Measurements from ENCODE around the gene TNRC6C.

TNRC6C gene

GRCh38 chr17:78140169-78141051 is 181.9 kb downstream of the TNRC6C start:
- TF ChIP-seq ZFX (IDR thresholded peaks at IDR 0.05) (no peak), CTCF (conservative IDR thresholded peaks at IDR 0.05) (no peak)
- peak overlapping the region; percentile 39; the same call in 1 of the 2 replicates for H3K27ac ChIP-seq

DNA sequence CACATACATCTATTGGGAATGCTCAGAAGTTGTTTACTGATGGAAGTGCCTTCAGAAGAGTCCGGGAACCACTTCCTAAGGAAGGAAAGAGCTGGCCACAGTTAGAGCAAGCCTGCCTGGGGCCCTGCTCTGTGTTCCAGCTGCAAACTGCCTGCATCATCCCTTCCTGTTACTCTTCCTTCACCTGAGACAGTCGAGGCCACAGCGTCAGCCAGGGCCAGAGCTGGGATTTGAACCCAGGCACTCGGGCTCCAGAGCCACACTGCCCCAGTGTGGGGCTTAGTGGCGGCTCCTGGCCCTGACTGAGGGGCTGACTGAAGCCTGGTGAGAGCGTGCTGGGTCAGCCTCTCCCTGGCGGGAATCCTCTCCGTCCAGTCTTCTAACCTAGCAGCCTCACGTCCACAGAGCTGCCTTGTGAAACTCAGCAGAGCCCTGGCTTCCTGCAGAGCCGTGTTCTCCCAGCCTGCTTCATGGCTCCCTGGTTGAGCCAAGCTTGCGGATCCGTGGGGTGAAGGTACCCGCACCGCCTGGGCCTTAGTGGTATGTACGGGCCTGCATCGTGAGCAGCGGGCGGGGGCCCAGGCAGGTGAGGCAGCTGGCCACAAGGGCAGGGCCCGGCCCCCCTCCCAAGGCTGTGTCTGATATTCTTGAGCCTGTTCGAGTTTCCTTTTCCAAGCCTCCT is 183.1 kb downstream of the TNRC6C start:
- H3K27ac ChIP-seq, result peak overlapping the region; percentile 11
- TF ChIP-seq ZFX (IDR thresholded peaks at IDR 0.05) (no peak), CTCF (conservative IDR thresholded peaks at IDR 0.05) (no peak)

DNA sequence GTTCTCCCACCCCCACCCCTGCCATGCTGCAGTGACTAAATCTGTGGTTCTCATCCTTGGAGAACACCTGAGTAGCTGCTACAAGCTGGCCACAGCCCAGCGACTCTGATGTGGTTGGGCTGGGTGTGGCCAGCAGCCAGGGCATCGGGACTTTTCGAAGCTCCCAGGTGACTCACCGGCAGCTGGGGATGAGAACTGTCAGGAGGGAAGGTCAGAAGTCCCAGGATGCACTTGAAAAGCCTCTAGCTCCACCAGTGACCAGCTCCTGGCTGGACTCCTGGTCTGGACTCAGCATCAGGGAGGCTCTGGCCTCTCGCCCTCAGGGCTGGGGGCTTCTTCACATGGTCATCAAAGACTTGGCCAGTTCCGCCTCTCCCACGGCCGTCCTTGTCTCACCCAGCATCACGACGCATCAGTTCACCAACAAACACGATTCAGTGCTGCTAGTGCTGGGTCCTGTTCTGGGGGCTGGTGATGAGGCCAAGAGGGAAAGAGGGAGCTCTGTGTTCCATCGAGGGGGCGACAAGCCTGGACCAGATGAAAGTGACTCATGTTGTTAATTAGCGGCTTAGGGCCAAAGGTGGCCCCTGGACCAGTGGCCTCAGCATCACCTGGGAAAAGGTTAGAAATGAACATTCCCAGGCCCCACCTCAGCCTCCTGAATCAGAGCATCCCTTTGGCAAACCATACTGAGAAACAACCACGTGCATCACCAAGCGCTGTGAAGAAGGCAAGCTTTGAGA is 183.8 kb downstream of the TNRC6C start:
- H3K27ac ChIP-seq, result peak overlapping the region; percentile 11
- no peak for TF ChIP-seq CTCF (conservative IDR thresholded peaks at IDR 0.05)
- TF ChIP-seq ZFX (IDR thresholded peaks at IDR 0.05), result no peak

GRCh38 chr17:78143214-78144146 is 185.0 kb downstream of the TNRC6C start:
- peak overlapping the region; percentile 69 for H3K27ac ChIP-seq
- TF ChIP-seq ZFX (IDR thresholded peaks at IDR 0.05) (no peak), CTCF (conservative IDR thresholded peaks at IDR 0.05) (no peak)

DNA sequence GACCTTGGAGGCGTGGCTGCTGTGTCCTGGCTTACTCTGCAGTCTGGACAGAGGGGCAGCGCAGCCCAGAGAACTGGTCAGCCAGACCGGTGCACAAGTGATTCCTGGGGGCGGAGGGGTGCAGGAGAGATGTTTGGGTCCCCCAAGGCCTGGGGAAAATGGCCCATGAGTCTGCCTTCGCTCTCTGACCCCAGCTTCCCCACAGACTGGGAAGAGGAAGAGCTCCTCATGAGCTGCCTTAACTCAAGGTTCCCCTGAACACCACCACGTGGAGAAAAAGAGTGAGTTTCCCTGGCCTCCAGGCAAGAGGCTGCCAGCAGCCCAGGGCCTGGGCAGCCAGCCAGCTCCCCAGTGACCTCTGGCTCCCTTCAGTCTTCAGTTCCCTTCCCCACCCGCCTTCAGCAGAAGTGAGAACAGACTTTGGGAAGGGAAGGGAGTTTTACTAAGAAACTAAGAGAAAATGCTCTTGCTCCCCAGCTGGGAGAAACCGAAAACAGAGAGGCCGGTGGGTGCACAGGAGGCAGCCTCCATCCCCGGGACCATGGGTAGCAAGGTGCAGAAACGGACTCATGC is 185.7 kb downstream of the TNRC6C start:
- no peak for TF ChIP-seq CTCF (conservative IDR thresholded peaks at IDR 0.05)
- no peak for TF ChIP-seq ZFX (IDR thresholded peaks at IDR 0.05)
- peak overlapping the region; percentile 69 for H3K27ac ChIP-seq
